NCI-H82 treated with DMSO at 0.1 percent for 48 hours (cell line): Measurements from ENCODE around the gene DEPDC5.

ENCODE experiments used
- DNase-seq: peaks from one replicate; lab custom pipeline; 2025; ENCODE audit not compliant: unreplicated experiment; lab: John Stamatoyannopoulos, UW

DEPDC5 gene

GRCh38 chr22:31891366-31892079 is 137.7 kb downstream of the DEPDC5 start:
- DNase-seq, result no peak

GRCh38 chr22:31892080-31892433 is 138.2 kb downstream of the DEPDC5 start:
- DNase-seq, result no peak

- no peak for DNase-seq
Observed at GRCh38 chr22:31893460-31893859, 139.6 kb downstream of the DEPDC5 start.

- DNase-seq, result no peak
Observed at GRCh38 chr22:31895411-31896123, 141.7 kb downstream of the DEPDC5 start.

GRCh38 chr22:31896472-31896871 is 142.7 kb downstream of the DEPDC5 start:
- DNase-seq, result no peak

- no peak for DNase-seq
Observed at GRCh38 chr22:31897842-31898805, 144.3 kb downstream of the DEPDC5 start.

- DNase-seq, result no peak
Observed at GRCh38 chr22:31898926-31899325, 145.1 kb downstream of the DEPDC5 start.

- no peak for DNase-seq
Observed at GRCh38 chr22:31899669-31900068, 145.8 kb downstream of the DEPDC5 start.

- DNase-seq, result no peak
Observed at GRCh38 chr22:31901388-31902137, 147.7 kb downstream of the DEPDC5 start.

GRCh38 chr22:31904651-31905050 is 150.8 kb downstream of the DEPDC5 start:
- no peak for DNase-seq

GRCh38 chr22:31905356-31905755 is 151.5 kb downstream of the DEPDC5 start:
- DNase-seq, result no peak

GRCh38 chr22:31906086-31906485 is 152.3 kb downstream of the DEPDC5 start:
- no peak for DNase-seq

- DNase-seq, result no peak
Observed at GRCh38 chr22:31906569-31906968, 152.8 kb downstream of the DEPDC5 start.

- DNase-seq, result no peak
Observed at GRCh38 chr22:31909977-31910376, 156.2 kb downstream of the DEPDC5 start.

- DNase-seq, result no peak
Observed at GRCh38 chr22:31911565-31912406, 158.0 kb downstream of the DEPDC5 start.

GRCh38 chr22:31912407-31912743 is 158.6 kb downstream of the DEPDC5 start:
- no peak for DNase-seq

- no peak for DNase-seq
Observed at GRCh38 chr22:31915586-31915985, 161.8 kb downstream of the DEPDC5 start.

GRCh38 chr22:31917227-31917921 is 163.6 kb downstream of the DEPDC5 start:
- DNase-seq, result no peak

- no peak for DNase-seq
Observed at GRCh38 chr22:31919730-31920129, 165.9 kb downstream of the DEPDC5 start.
